PC-9 (cell line): Measurements from ENCODE around the gene ITSN2.

Experiments
- EZH2 ChIP-seq: fragments of 200-600 bp; sonication (generic); IDR thresholded peaks from 2 replicates; pipeline ENCODE4 v1.8.0; 2017; ENCODE audit warnings: antibody characterized with exemption, low read depth
- TF ChIP-seq, protein P1 (sequence below): fragments of 200-600 bp; sonication (generic); conservative IDR thresholded peaks from 2 replicates; pipeline ENCODE4 v1.6.1; 2017; ENCODE audit warnings: mixed run types, antibody characterized with exemption, mild to moderate bottlenecking, moderate library complexity

GRCh38 chr2:24238158-24238557, 122.2 kb downstream of the ITSN2 start:
- no peak for TF ChIP-seq EZH2
- TF ChIP-seq, protein P1, sequence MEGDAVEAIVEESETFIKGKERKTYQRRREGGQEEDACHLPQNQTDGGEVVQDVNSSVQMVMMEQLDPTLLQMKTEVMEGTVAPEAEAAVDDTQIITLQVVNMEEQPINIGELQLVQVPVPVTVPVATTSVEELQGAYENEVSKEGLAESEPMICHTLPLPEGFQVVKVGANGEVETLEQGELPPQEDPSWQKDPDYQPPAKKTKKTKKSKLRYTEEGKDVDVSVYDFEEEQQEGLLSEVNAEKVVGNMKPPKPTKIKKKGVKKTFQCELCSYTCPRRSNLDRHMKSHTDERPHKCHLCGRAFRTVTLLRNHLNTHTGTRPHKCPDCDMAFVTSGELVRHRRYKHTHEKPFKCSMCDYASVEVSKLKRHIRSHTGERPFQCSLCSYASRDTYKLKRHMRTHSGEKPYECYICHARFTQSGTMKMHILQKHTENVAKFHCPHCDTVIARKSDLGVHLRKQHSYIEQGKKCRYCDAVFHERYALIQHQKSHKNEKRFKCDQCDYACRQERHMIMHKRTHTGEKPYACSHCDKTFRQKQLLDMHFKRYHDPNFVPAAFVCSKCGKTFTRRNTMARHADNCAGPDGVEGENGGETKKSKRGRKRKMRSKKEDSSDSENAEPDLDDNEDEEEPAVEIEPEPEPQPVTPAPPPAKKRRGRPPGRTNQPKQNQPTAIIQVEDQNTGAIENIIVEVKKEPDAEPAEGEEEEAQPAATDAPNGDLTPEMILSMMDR, result no peak
